Neural crest cell (in vitro differentiated cells): Measurements from ENCODE around the gene PCNT. TPM values are rescaled to one million over a fixed set of nuclear protein-coding genes. Genes with fewer than 3 reads are reported as not detected.

ENCODE experiments used
- DNase-seq: peaks from one replicate; pipeline ENCODE4 v3.0.0; 2021; ENCODE audit warnings: low read depth, mixed read lengths, low spot score
- H3K27ac Mint-ChIP-seq: one replicate; pipeline ENCODE4 v1.8.0; 2021; ENCODE audit warnings: mild to moderate bottlenecking, mixed read lengths; ENCODE audit not compliant: unreplicated experiment
- H3K27me3 Mint-ChIP-seq: 2 replicates; pipeline ENCODE4 v1.8.0; 2021; ENCODE audit warnings: low read depth, mild to moderate bottlenecking, mixed read lengths
- H3K36me3 Mint-ChIP-seq: 2 replicates; pipeline ENCODE4 v1.8.0; 2021; ENCODE audit warnings: low read depth, mild to moderate bottlenecking, mixed read lengths
- H3K4me1 Mint-ChIP-seq: 2 replicates; pipeline ENCODE4 v1.8.0; 2021; ENCODE audit warnings: mixed read lengths
- H3K4me3 Mint-ChIP-seq: one replicate; pipeline ENCODE4 v1.8.0; 2021; ENCODE audit warnings: mild to moderate bottlenecking, mixed read lengths
- H3K9me3 Mint-ChIP-seq: 2 replicates; pipeline ENCODE4 v1.8.0; 2021; ENCODE audit warnings: mixed read lengths
- total RNA-seq: library from RNA; stranded (reverse); gene quantifications from 2 replicates; pipeline ENCODE4 v1.2.1, GENCODE V29; 2021
- TF ChIP-seq, protein P1 (sequence below): fragments of 200-600 bp; sonication (generic); conservative IDR thresholded peaks from 2 replicates; pipeline ENCODE4 v1.5.0; 2021; ENCODE audit warnings: antibody characterized with exemption, mild to moderate bottlenecking

Gene PCNT
- total RNA-seq, 1 donor from 2014 or later: 60.4 TPM

DNA sequence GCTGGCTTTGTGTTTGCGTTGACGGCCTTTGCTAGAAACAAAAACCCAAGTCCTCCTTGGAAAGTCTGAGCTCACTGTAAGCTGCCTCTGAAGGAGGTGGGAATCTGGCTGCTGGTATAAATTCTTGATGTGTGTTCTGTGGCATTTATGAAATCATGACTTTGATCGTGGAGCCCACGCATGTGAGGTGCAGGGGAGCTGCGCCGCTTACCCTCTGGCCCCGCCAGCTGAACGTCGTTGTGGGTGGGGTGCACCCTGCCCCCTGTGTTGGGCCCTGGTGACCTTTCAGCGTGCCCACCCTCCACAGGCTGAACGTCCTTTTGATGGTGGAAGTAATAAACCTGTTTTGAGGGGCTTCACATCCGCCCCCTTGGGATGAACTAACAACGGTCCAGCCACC is 113.6 kb downstream of the PCNT start:
- Mint-ChIP-seq H3K4me1 (peaks cover 12% of the 10 kb centered on the region), H3K9me3 (no peaks in the 10 kb centered on the region), H3K27ac (peak overlapping the region; percentile 96), H3K4me3 (no peak overlapping the region), H3K27me3 (no peaks in the 10 kb centered on the region), H3K36me3 (peaks cover 14% of the 10 kb centered on the region)
- TF ChIP-seq, protein P1, sequence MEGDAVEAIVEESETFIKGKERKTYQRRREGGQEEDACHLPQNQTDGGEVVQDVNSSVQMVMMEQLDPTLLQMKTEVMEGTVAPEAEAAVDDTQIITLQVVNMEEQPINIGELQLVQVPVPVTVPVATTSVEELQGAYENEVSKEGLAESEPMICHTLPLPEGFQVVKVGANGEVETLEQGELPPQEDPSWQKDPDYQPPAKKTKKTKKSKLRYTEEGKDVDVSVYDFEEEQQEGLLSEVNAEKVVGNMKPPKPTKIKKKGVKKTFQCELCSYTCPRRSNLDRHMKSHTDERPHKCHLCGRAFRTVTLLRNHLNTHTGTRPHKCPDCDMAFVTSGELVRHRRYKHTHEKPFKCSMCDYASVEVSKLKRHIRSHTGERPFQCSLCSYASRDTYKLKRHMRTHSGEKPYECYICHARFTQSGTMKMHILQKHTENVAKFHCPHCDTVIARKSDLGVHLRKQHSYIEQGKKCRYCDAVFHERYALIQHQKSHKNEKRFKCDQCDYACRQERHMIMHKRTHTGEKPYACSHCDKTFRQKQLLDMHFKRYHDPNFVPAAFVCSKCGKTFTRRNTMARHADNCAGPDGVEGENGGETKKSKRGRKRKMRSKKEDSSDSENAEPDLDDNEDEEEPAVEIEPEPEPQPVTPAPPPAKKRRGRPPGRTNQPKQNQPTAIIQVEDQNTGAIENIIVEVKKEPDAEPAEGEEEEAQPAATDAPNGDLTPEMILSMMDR: no peak
- no peak for DNase-seq

DNA sequence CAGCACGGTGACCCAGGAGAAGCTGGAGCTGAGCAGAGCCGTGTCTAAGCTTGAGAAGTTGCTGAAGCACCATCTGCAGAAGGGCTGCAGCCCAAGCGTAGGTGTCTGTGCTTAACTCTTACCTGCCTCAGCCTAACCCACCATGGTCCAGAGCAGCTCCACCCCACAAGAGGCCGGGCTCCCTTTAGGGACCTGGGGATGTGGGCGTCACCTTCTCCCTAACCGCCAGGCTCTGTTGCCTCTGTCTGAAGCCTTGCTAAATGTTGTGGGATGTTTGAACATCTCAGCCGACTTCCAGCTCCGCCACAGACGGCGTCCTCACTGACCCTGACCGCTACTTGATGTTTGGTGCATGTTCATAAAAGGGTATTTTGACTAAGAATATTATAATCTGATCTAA is 114.3 kb downstream of the PCNT start:
- Mint-ChIP-seq H3K4me3 (no peak overlapping the region), H3K27me3 (no peaks in the 10 kb centered on the region), H3K36me3 (peaks cover 18% of the 10 kb centered on the region), H3K4me1 (peaks cover 12% of the 10 kb centered on the region), H3K9me3 (no peaks in the 10 kb centered on the region), H3K27ac (peak overlapping the region; percentile 35)
- no peak for DNase-seq
- TF ChIP-seq, protein P1: no peak

DNA sequence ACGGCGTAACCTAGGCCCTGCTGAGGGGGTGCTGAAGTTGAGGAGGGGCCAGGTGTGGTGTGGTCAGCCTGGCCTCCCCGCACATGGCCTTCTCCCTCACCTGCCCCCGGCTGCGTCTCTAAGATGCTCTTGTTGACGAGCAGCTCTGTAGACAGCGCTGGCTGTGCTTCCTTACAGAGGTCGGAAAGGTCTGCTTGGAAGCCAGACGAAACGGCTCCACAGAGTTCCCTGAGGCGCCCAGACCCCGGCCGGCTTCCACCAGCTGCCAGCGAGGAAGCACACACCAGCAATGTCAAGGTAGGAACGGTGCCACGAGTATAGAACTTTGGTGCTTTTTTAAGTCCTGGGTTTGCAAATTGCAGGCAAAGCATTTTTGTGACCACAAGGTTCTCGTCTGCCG is 116.0 kb downstream of the PCNT start:
- TF ChIP-seq, protein P1: no peak
- no peak overlapping the region for H3K27ac Mint-ChIP-seq
- H3K4me3 Mint-ChIP-seq: no peak overlapping the region
- H3K27me3 Mint-ChIP-seq: no peaks in the 10 kb centered on the region
- no peak for DNase-seq
- peaks cover 22% of the 10 kb centered on the region for H3K36me3 Mint-ChIP-seq
- no peaks in the 10 kb centered on the region for H3K9me3 Mint-ChIP-seq
- peaks cover 12% of the 10 kb centered on the region for H3K4me1 Mint-ChIP-seq

DNA sequence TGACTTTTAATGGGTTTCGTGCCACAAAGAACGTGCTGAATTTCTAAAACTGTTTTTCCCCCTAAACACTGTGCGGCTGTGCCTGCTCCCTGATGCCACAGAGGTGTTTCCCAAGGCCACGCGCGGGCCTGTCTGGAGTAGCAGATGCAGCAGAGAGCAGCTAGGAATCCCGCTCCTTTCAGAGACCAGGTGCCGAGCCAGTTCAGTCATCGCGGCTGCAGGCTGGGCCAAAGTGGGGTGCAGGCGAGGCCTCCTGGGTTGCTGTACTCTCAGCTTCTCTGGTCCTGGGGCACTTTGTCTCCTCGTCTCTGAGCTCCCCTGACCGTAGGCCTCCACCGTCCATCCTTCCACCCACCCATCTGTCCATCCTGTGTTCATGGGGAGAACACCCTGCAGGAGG is 117.4 kb downstream of the PCNT start:
- Mint-ChIP-seq H3K4me1 (peaks cover 12% of the 10 kb centered on the region), H3K4me3 (no peak overlapping the region), H3K27me3 (no peaks in the 10 kb centered on the region), H3K36me3 (peaks cover 27% of the 10 kb centered on the region), H3K27ac (no peak overlapping the region), H3K9me3 (no peaks in the 10 kb centered on the region)
- TF ChIP-seq, protein P1: no peak
- DNase-seq: no peak

DNA sequence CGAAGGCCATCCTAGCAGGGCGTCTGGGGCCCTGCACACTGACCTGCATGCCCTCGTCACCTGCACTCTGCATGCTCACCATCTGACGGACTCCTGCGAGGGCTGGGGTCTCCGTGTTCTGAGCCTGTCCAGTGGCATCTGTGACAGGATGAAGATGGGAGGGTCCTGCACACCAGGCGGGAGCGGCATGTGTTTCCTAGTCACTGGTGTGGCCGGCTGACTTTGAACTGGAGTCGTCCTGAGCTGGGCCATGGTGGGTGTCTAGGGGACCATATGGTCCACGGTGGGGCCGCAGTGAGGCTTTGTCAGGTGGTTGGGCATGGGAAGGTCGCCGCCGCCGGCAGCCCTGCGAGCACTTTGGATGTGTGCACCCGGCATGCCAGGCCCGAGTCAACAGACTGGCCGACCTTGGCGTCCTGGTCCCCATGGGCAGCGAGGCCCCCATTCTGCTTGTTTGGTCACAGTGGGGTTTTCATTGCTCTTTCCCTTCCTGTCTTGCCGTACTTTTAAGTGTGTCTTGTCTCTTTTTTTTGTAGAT is 118.1 kb downstream of the PCNT start:
- DNase-seq: no peak
- H3K4me1 Mint-ChIP-seq: peaks cover 7% of the 10 kb centered on the region
- H3K4me3 Mint-ChIP-seq: peak overlapping the region; percentile 1
- peaks cover 27% of the 10 kb centered on the region for H3K36me3 Mint-ChIP-seq
- no peaks in the 10 kb centered on the region for H3K9me3 Mint-ChIP-seq
- H3K27ac Mint-ChIP-seq: no peak overlapping the region
- TF ChIP-seq, protein P1: no peak
- no peaks in the 10 kb centered on the region for H3K27me3 Mint-ChIP-seq
